Measurements from ENCODE around the gene NCAM1.
A peak's percentile ranks its signal among the peaks of the same experiment; 100 is the strongest.

Gene NCAM1

DNA sequence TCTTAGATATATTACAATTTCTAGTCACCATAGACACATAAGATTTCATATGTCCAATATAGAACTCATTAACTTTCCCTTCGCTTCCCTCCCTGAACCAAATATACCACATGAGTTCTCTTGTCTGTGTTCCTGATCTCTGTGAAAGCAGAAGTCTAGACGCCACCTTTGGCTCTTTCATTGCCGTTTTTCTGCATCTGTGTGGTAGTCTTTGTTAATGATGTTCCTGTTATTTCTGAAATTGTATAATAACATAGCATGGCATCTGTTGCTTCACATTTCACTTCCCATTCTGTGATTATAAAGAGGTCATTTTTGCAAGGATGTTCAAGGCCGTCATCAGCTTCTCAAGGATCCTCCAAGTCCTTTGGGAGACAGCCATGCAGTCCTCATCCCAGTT is 58.5 kb downstream of the NCAM1 start:
- Histone ChIP-seq H3K4me1 (peaks cover 13% of the 10 kb centered on the region), H3K36me3 (no peaks in the 10 kb centered on the region), H3K4me3 (ENCODE audit: low read depth, low read length) (no peak overlapping the region), H3K9me3 (no peaks in the 10 kb centered on the region), H3K27me3 (no peaks in the 10 kb centered on the region)
- TF ChIP-seq, protein P1, sequence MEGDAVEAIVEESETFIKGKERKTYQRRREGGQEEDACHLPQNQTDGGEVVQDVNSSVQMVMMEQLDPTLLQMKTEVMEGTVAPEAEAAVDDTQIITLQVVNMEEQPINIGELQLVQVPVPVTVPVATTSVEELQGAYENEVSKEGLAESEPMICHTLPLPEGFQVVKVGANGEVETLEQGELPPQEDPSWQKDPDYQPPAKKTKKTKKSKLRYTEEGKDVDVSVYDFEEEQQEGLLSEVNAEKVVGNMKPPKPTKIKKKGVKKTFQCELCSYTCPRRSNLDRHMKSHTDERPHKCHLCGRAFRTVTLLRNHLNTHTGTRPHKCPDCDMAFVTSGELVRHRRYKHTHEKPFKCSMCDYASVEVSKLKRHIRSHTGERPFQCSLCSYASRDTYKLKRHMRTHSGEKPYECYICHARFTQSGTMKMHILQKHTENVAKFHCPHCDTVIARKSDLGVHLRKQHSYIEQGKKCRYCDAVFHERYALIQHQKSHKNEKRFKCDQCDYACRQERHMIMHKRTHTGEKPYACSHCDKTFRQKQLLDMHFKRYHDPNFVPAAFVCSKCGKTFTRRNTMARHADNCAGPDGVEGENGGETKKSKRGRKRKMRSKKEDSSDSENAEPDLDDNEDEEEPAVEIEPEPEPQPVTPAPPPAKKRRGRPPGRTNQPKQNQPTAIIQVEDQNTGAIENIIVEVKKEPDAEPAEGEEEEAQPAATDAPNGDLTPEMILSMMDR (IDR thresholded peaks at IDR 0.05; ENCODE audit: low read depth, low read length): no peak
- DNase-seq: no peak

DNA sequence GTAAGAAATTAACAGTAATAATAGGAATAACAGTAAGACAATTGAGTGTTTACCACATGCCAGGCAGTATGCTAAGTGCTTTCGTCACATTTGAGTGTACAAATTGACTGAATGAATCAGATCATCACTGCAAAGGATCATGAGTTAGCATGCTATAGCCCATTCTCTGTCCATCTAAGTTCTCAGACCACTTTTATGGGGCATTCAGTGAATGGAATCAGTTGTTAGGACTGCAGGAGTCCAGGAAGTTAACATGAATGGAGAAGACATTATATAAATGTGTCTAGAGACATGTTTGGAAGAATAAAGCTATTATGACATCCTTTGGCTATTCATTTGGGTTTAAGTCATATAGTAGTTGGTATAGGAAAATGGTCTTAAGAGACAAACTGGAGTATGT is 59.9 kb downstream of the NCAM1 start:
- TF ChIP-seq, protein P1 (IDR thresholded peaks at IDR 0.05; ENCODE audit: low read depth, low read length): no peak
- H3K9me3 ChIP-seq: no peaks in the 10 kb centered on the region
- H3K4me1 ChIP-seq: peaks cover 2% of the 10 kb centered on the region; the same call in 1 of the 2 replicates
- no peaks in the 10 kb centered on the region for H3K27me3 ChIP-seq
- no peak overlapping the region for H3K4me3 ChIP-seq (ENCODE audit: low read depth, low read length)
- no peaks in the 10 kb centered on the region for H3K36me3 ChIP-seq
- no peak for DNase-seq

DNA sequence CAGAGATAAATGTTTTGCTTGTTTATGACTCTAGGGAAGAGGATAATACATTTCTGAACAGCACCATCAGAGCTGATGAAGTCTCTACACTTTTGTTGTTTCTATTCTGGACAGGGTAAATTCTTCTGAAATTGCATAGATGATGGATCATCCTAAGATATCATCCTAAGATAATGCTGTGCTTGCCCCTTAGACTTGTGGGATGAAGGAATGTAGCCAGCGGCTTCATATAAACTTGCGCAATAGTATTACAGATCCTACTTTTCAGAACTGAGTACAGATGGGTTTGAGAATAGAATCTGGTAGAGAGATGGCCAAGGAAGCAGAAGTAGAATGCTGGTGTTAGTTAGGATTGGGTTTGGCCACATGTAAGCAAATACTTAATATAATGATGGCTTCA is 61.0 kb downstream of the NCAM1 start:
- Histone ChIP-seq H3K9me3 (no peaks in the 10 kb centered on the region), H3K4me3 (ENCODE audit: low read depth, low read length) (no peak overlapping the region), H3K4me1 (peaks cover 10% of the 10 kb centered on the region), H3K36me3 (no peaks in the 10 kb centered on the region), H3K27me3 (no peaks in the 10 kb centered on the region)
- TF ChIP-seq, protein P1 (IDR thresholded peaks at IDR 0.05; ENCODE audit: low read depth, low read length): no peak
- no peak for DNase-seq

DNA sequence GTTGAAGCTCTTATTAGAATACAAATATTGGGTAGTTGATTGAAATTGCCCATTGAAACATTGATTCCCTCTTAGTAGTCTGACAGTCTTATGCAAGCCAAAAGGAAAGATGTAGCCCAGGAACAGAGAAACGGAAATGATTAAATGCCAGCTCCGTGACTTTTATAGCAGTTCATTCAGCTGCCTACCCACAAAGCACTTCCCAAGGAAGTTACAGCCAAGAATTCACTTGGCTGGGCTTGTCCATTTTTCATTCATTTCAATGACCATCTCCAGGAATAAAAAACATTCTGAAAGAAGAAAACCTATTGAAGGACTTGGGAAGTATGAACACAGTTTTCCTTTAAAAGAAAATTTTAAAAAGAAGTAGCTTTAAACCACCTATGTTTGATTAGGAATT is 62.0 kb downstream of the NCAM1 start:
- Histone ChIP-seq H3K4me3 (ENCODE audit: low read depth, low read length) (no peak overlapping the region), H3K9me3 (no peaks in the 10 kb centered on the region), H3K36me3 (no peaks in the 10 kb centered on the region), H3K27me3 (no peaks in the 10 kb centered on the region), H3K4me1 (peaks cover 10% of the 10 kb centered on the region)
- no peak for DNase-seq
- TF ChIP-seq, protein P1 (IDR thresholded peaks at IDR 0.05; ENCODE audit: low read depth, low read length): no peak

DNA sequence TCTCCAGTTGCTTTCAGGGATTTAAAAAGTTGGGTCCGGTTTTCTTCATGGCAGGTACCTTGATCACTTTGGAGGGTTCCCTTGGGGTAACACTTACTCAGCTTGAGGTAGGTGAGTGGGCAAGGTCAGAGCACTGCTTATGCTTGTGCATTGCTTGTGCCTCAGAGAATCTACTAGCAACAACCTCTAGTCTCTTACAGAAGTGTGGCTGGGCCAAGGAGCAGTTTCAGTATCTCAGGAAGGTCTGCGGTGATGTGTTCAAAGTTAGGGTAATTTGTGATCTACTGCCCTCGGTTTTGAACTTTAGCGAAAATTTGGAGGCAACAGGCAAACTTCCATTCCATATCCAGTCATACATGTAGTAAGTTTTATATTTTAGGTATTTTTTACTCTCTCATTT is 62.8 kb downstream of the NCAM1 start:
- TF ChIP-seq, protein P1 (IDR thresholded peaks at IDR 0.05; ENCODE audit: low read depth, low read length): no peak
- Histone ChIP-seq H3K4me1 (peaks cover 10% of the 10 kb centered on the region), H3K9me3 (no peaks in the 10 kb centered on the region), H3K27me3 (no peaks in the 10 kb centered on the region), H3K36me3 (no peaks in the 10 kb centered on the region), H3K4me3 (ENCODE audit: low read depth, low read length) (no peak overlapping the region)
- no peak for DNase-seq

DNA sequence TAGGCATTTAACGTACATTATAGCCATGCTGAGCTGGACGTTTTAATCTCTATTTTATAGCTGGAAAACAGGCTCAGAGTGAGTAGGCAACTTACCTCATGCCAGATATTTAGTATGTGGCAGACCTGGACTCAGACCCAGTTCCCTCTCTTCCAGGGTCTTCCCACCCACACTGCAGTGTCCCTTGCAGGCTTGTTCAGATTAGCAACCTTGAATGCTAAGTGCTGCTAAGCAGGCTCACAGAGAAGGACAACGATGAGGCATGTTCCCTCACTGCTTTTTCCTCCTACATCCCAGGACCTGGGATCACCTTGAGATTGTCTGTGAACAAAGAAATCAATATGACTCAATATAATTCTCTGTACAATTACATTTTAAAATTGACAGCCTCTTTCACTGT is 65.6 kb downstream of the NCAM1 start:
- Histone ChIP-seq H3K9me3 (no peaks in the 10 kb centered on the region), H3K36me3 (no peaks in the 10 kb centered on the region), H3K4me3 (ENCODE audit: low read depth, low read length) (no peak overlapping the region), H3K4me1 (peaks cover 18% of the 10 kb centered on the region), H3K27me3 (no peaks in the 10 kb centered on the region)
- TF ChIP-seq, protein P1 (IDR thresholded peaks at IDR 0.05; ENCODE audit: low read depth, low read length): no peak
- peak; percentile 25 for DNase-seq

Data from BE2C (cell line).